Measurements from ENCODE around the gene HOXC9. TPM values are rescaled to one million over a fixed set of nuclear protein-coding genes. Genes with fewer than 3 reads are reported as not detected.

HOXC9 gene
- total and polyA plus RNA-seq, 2 of the 4 experiments (the other 2 are of a cell fraction), result 0.26 TPM; not detected in 1

- Histone ChIP-seq H2BK20ac (ENCODE audit: low read depth, low read length) (no peak overlapping the region), H2AFZ (replicated peaks; ENCODE audit: low read length, poor library complexity) (no peak overlapping the region), H3K4me1 (ENCODE audit: control insufficient read depth, insufficient read depth, low read length) (no peaks in the 10 kb centered on the region), H3K56ac (ENCODE audit: extremely low read depth, insufficient read depth, low read length) (no peak overlapping the region), H3K79me1 (ENCODE audit: low read depth in 1 of 2, low read length in 2 of 2) (no peaks in the 10 kb centered on the region), H4K20me1 (ENCODE audit: insufficient read depth, low read length) (no peaks in the 10 kb centered on the region), H3K4ac (ENCODE audit: low read depth, low read length) (no peak overlapping the region), H3K4me3 (ENCODE audit: insufficient read depth, low read depth, low read length) (no peak overlapping the region), H3K27ac (ENCODE audit: insufficient read depth, low read length) (no peak overlapping the region), H3K14ac (replicated peaks; ENCODE audit: low read depth, low read length) (no peak overlapping the region), H3K9me1 (ENCODE audit: insufficient read depth, low read length) (no peaks in the 10 kb centered on the region), H2BK15ac (ENCODE audit: low read depth, low read length) (no peak overlapping the region), H3K9ac (ENCODE audit: low read depth, low read length) (no peak overlapping the region), H4K91ac (ENCODE audit: insufficient read depth, low read depth, low read length) (no peak overlapping the region), H3K23ac (ENCODE audit: low read depth, low read length) (no peak overlapping the region), H4K5ac (ENCODE audit: low read depth, low read length) (no peak overlapping the region), H3K18ac (ENCODE audit: low read depth, low read length) (no peak overlapping the region), H3K9me3 (ENCODE audit: control insufficient read depth, insufficient read depth, low read length) (peaks cover 11% of the 10 kb centered on the region), H2BK5ac (ENCODE audit: low read depth, low read length, poor library complexity, severe bottlenecking) (no peak overlapping the region), H2AK5ac (ENCODE audit: low read depth, low read length) (no peak overlapping the region), H2AK9ac (replicated peaks; ENCODE audit: low read depth, low read length, poor library complexity) (no peak overlapping the region), H4K8ac (ENCODE audit: low read depth in 2 of 2, low read length in 2 of 2) (no peak overlapping the region), H2BK120ac (ENCODE audit: low read depth, low read length) (no peak overlapping the region), H3K4me2 (ENCODE audit: low read depth, low read length) (no peak overlapping the region), H3K36me3 (ENCODE audit: control insufficient read depth, insufficient read depth, low read length) (no peaks in the 10 kb centered on the region), H3K27me3 (ENCODE audit: control insufficient read depth, insufficient read depth, low read length) (peaks cover 78% of the 10 kb centered on the region)
- ChIA-PET CTCF (no interaction called here), POLR2A (ENCODE audit: unreplicated experiment) (no interaction called here)
- no TSS peak for BruUV-seq (replicated peaks)
- no peak for ATAC-seq (ENCODE audit: low read depth)
- DNase-seq, result no peak
- WGBS, 2 experiments (ENCODE audit: extremely low coverage in 2 of 2, insufficient read length in 1 of 2), result 60% methylated on average over 2 of the region's 22 CpGs; no CpG with 5 or more reads in 1 of the 2 experiments
- intact Hi-C loops (cut with micrococcal nuclease) (no loop called here), in situ Hi-C loops (cut with MboI; ENCODE audit: low sequenced_read_pairs) (no loop called here), dilution Hi-C loops (cut with HindIII; ENCODE audit: low sequenced_read_pairs, unreplicated experiment) (no loop called here)
- TF ChIP-seq POLR2A (IDR thresholded peaks at IDR 0.05; ENCODE audit: low read depth, low read length) (no peak), MAFK (IDR thresholded peaks at IDR 0.05; ENCODE audit: low read depth, low read length) (no peak), BHLHE40 (IDR thresholded peaks at IDR 0.05; ENCODE audit: low read depth, low read length) (no peak), CEBPB (IDR thresholded peaks at IDR 0.05; ENCODE audit: low read depth, low read length) (no peak), CTCF (conservative IDR thresholded peaks at IDR 0.05; ENCODE audit: low read depth, low read length) (no peak), FOS (IDR thresholded peaks at IDR 0.05; ENCODE audit: low read depth, low read length) (no peak), RCOR1 (IDR thresholded peaks at IDR 0.05; ENCODE audit: insufficient replicate concordance, low read length) (no peak), MAZ (IDR thresholded peaks at IDR 0.05; ENCODE audit: borderline replicate concordance, low read depth, low read length) (no peak), USF2 (IDR thresholded peaks at IDR 0.05; ENCODE audit: low read depth, low read length) (no peak), MXI1 (IDR thresholded peaks at IDR 0.05; ENCODE audit: borderline replicate concordance, low read depth, low read length) (no peak), RFX5 (IDR thresholded peaks at IDR 0.05; ENCODE audit: low read depth, low read length) (no peak), RAD21 (IDR thresholded peaks at IDR 0.05; ENCODE audit: low read length) (no peak), SMC3 (IDR thresholded peaks at IDR 0.05; ENCODE audit: low read depth, low read length) (no peak), ELK1 (IDR thresholded peaks at IDR 0.05; ENCODE audit: borderline replicate concordance, low read depth, low read length) (no peak), CHD1 (IDR thresholded peaks at IDR 0.05; ENCODE audit: low read depth, low read length) (no peak), NFE2L2 (IDR thresholded peaks at IDR 0.05; ENCODE audit: low read depth, low read length) (no peak)
Observed at GRCh38 chr12:54034785-54035310, 34.9 kb downstream of the HOXC9 start.
